DMS153 treated with DMSO at 0.1 percent for 48 hours (cell line): ENCODE measurements around the gene KIF18B.

ENCODE experiments used
- DNase-seq: peaks from one replicate; lab custom pipeline; 2025; ENCODE audit not compliant: unreplicated experiment; lab: John Stamatoyannopoulos, UW

KIF18B gene

GRCh38 chr17:44941712-44942331 is 5.8 kb downstream of the KIF18B start:
- DNase-seq, result no peak

GRCh38 chr17:44940768-44941167 is 6.8 kb downstream of the KIF18B start:
- no peak for DNase-seq

GRCh38 chr17:44940317-44940716 is 7.3 kb downstream of the KIF18B start:
- no peak for DNase-seq

- no peak for DNase-seq
These were observed 12.5 kb downstream of the KIF18B start for GRCh38 chr17:44935116-44935515.

- DNase-seq, result no peak
These were observed 12.8 kb downstream of the KIF18B start for GRCh38 chr17:44934745-44935105.

- DNase-seq, result no peak
These were observed 13.5 kb downstream of the KIF18B start for GRCh38 chr17:44933824-44934744.

- DNase-seq, result no peak
These were observed 14.8 kb downstream of the KIF18B start for GRCh38 chr17:44932787-44933097.

- DNase-seq, result no peak
These were observed 15.3 kb downstream of the KIF18B start for GRCh38 chr17:44932096-44932786.

- DNase-seq, result no peak
These were observed 16.2 kb downstream of the KIF18B start for GRCh38 chr17:44931376-44931775.

- no peak for DNase-seq
These were observed 16.9 kb downstream of the KIF18B start for GRCh38 chr17:44930667-44931066.

GRCh38 chr17:44928950-44929720 is 18.4 kb downstream of the KIF18B start:
- no peak for DNase-seq

- no peak for DNase-seq
These were observed 19.4 kb downstream of the KIF18B start for GRCh38 chr17:44928136-44928535.

GRCh38 chr17:44927696-44928095 is 19.9 kb downstream of the KIF18B start:
- DNase-seq, result no peak

- no peak for DNase-seq
These were observed 20.6 kb downstream of the KIF18B start for GRCh38 chr17:44926821-44927525.

GRCh38 chr17:44925731-44926697 is 21.6 kb downstream of the KIF18B start:
- DNase-seq, result no peak

GRCh38 chr17:44924107-44924544 is 23.4 kb downstream of the KIF18B start:
- DNase-seq, result no peak

GRCh38 chr17:44922746-44923470 is 24.7 kb downstream of the KIF18B start:
- no peak for DNase-seq

- DNase-seq, result no peak
These were observed 25.4 kb downstream of the KIF18B start for GRCh38 chr17:44922136-44922535.
